GM20000 (cell line): ENCODE results near the gene MR1.

Experiments
- DNase-seq: peaks from one replicate; pipeline ENCODE4 v3.0.0; 2012; ENCODE audit warnings: low spot score
- CTCF ChIP-seq: IDR thresholded peaks from 2 replicates; pipeline ENCODE4 v1.5.1; 2012; ENCODE audit warnings: mild to moderate bottlenecking, control low read depth; ENCODE audit errors: extremely low read depth, missing control alignments

Gene MR1

GRCh38 chr1:181089017-181089675, 55.4 kb downstream of the MR1 start:
- DNase-seq, result no peak
- TF ChIP-seq CTCF, result no peak

GRCh38 chr1:181089676-181090544, 56.1 kb downstream of the MR1 start:
- peak; percentile 76 for DNase-seq
- TF ChIP-seq CTCF, result no peak

- no peak for DNase-seq
- TF ChIP-seq CTCF, result no peak
These were observed 56.9 kb downstream of the MR1 start for GRCh38 chr1:181090641-181091126.

GRCh38 chr1:181091309-181092040, 57.7 kb downstream of the MR1 start:
- DNase-seq, result no peak
- no peak for TF ChIP-seq CTCF

- no peak for TF ChIP-seq CTCF
- DNase-seq, result no peak
These were observed 58.3 kb downstream of the MR1 start for GRCh38 chr1:181092056-181092455.

GRCh38 chr1:181092883-181093458, 59.2 kb downstream of the MR1 start:
- DNase-seq, result no peak

More at GRCh38 chr1:181092883-181093458, 59.2 kb downstream of the MR1 start:
- TF ChIP-seq CTCF, result no peak
